ENCODE results near the gene TAF4B. TPM values are rescaled to one million over a fixed set of nuclear protein-coding genes. Genes with fewer than 3 reads are reported as not detected.

Gene TAF4B
- total RNA-seq, 1 experiment from 2014 or later = 15.2 TPM

GRCh38 chr18:26262156-26262555 is 35.9 kb downstream of the TAF4B start (continued):
- TF ChIP-seq, protein P1, sequence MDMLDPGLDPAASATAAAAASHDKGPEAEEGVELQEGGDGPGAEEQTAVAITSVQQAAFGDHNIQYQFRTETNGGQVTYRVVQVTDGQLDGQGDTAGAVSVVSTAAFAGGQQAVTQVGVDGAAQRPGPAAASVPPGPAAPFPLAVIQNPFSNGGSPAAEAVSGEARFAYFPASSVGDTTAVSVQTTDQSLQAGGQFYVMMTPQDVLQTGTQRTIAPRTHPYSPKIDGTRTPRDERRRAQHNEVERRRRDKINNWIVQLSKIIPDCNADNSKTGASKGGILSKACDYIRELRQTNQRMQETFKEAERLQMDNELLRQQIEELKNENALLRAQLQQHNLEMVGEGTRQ (CRISPR knock-in tag; IDR thresholded peaks at IDR 0.05) = no peak
- no peak for TF ChIP-seq ERG (CRISPR knock-in tag; IDR thresholded peaks at IDR 0.05)
- TF ChIP-seq, protein P2, sequence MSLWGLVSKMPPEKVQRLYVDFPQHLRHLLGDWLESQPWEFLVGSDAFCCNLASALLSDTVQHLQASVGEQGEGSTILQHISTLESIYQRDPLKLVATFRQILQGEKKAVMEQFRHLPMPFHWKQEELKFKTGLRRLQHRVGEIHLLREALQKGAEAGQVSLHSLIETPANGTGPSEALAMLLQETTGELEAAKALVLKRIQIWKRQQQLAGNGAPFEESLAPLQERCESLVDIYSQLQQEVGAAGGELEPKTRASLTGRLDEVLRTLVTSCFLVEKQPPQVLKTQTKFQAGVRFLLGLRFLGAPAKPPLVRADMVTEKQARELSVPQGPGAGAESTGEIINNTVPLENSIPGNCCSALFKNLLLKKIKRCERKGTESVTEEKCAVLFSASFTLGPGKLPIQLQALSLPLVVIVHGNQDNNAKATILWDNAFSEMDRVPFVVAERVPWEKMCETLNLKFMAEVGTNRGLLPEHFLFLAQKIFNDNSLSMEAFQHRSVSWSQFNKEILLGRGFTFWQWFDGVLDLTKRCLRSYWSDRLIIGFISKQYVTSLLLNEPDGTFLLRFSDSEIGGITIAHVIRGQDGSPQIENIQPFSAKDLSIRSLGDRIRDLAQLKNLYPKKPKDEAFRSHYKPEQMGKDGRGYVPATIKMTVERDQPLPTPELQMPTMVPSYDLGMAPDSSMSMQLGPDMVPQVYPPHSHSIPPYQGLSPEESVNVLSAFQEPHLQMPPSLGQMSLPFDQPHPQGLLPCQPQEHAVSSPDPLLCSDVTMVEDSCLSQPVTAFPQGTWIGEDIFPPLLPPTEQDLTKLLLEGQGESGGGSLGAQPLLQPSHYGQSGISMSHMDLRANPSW (CRISPR knock-in tag; conservative IDR thresholded peaks at IDR 0.05; ENCODE audit: low read depth) = no peak
- no peak for TF ChIP-seq MYBL2 (CRISPR knock-in tag; IDR thresholded peaks at IDR 0.05)
- TF ChIP-seq, protein P3, sequence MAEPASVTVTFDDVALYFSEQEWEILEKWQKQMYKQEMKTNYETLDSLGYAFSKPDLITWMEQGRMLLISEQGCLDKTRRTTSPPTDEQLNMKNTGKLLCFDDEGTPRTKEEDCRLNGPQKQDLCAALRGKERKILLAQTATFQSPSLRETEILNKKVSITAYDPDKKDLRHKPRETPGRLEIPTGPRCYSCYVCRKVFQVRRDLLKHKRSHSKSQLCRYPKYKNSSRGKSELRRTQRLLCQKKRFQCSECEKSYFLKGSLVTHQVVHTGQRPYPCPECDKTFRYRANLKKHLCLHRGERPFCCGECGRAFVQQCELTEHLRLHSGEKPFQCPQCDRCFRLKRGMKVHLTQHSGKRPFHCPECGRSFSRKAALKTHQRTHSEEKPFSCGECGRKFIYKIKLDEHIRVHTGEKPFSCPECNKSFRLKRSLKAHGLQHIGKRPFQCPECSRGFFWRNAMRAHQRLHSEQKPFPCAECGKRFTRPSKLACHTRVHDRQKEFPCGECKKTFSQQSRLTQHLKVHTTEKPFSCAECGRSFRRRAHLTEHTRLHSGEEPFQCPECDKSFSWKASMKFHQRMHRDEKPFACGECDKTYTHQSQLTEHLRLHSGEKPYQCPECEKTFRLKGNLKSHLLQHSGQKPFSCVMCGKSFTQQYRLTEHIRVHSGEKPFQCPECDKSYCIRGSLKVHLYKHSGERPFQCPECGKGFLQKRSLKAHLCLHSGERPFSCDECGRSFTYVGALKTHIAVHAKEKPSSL (CRISPR knock-in tag; conservative IDR thresholded peaks at IDR 0.05) = no peak
- no peak for TF ChIP-seq IRF2 (CRISPR knock-in tag; IDR thresholded peaks at IDR 0.05; ENCODE audit: borderline replicate concordance, low read depth)

DNA sequence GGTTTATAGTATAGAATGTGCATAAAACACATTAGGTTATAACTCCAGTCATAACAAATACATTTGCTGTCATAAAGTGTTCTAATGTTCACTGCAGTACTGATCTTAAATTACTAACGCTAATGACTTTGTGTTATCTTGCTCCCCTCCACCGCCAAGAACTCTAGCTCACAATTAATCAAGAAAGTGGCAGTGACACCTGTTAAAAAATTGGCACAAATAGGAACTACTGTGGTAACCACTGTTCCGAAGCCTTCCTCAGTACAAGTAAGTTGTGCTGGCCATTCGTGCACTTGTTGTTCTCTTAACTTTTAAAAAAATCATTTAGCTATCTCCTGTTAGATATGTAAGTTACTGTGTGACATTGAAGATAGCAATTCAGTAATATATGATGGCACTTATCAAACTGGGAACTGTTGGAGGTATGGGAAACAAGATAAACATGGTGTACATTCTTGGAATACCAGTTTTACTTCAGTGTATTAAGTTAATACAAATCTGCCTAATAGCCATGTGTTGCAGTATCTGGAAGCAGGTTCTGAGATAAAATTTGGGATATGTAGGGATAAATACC is 41.2 kb downstream of the TAF4B start:
- CTCF ChIA-PET = no interaction called here
- H3K36me3 Mint-ChIP-seq = peaks cover 24% of the 10 kb centered on the region
- no peak for DNase-seq (ENCODE audit: low spot score)
- peaks cover 13% of the 10 kb centered on the region for H3K4me1 Mint-ChIP-seq
- no peaks in the 10 kb centered on the region; the same call in 1 of the 2 replicates for H3K27me3 Mint-ChIP-seq (ENCODE audit: low read depth)
- no peak overlapping the region for H3K27ac Mint-ChIP-seq
- no peak for TF ChIP-seq ATF2 (CRISPR knock-in tag; IDR thresholded peaks at IDR 0.05; ENCODE audit: borderline replicate concordance, low read depth)
- H3K9me3 Mint-ChIP-seq = no peaks in the 10 kb centered on the region; the same call in 1 of the 2 replicates
- no peak for ATAC-seq
- POLR2A ChIA-PET = no interaction called here
- H3K4me3 Mint-ChIP-seq = no peak overlapping the region

GRCh38 chr18:26268454-26268853 is 42.2 kb downstream of the TAF4B start:
- POLR2A ChIA-PET = no interaction called here
- DNase-seq (ENCODE audit: low spot score) (no peak), ATAC-seq (no peak)
- H3K27me3 Mint-ChIP-seq (ENCODE audit: low read depth) = no peaks in the 10 kb centered on the region; the same call in 1 of the 2 replicates
- no peak overlapping the region for H3K4me3 Mint-ChIP-seq
- peaks cover 12% of the 10 kb centered on the region; the same call in 1 of the 2 replicates for H3K4me1 Mint-ChIP-seq
- no peaks in the 10 kb centered on the region; the same call in 1 of the 2 replicates for H3K9me3 Mint-ChIP-seq
- H3K27ac Mint-ChIP-seq = no peak overlapping the region
- TF ChIP-seq, protein P4, sequence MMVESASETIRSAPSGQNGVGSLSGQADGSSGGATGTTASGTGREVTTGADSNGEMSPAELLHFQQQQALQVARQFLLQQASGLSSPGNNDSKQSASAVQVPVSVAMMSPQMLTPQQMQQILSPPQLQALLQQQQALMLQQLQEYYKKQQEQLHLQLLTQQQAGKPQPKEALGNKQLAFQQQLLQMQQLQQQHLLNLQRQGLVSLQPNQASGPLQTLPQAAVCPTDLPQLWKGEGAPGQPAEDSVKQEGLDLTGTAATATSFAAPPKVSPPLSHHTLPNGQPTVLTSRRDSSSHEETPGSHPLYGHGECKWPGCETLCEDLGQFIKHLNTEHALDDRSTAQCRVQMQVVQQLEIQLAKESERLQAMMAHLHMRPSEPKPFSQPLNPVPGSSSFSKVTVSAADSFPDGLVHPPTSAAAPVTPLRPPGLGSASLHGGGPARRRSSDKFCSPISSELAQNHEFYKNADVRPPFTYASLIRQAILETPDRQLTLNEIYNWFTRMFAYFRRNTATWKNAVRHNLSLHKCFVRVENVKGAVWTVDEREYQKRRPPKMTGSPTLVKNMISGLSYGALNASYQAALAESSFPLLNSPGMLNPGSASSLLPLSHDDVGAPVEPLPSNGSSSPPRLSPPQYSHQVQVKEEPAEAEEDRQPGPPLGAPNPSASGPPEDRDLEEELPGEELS (CRISPR knock-in tag; IDR thresholded peaks at IDR 0.05) = no peak
- no peak for TF ChIP-seq ZNF138 (CRISPR knock-in tag; conservative IDR thresholded peaks at IDR 0.05)
- CTCF ChIA-PET = no interaction called here
- H3K36me3 Mint-ChIP-seq = peaks cover 24% of the 10 kb centered on the region

All from WTC11 (cell line).